ENCODE measurements around the gene HDAC4.

The HDAC4 gene

DNA sequence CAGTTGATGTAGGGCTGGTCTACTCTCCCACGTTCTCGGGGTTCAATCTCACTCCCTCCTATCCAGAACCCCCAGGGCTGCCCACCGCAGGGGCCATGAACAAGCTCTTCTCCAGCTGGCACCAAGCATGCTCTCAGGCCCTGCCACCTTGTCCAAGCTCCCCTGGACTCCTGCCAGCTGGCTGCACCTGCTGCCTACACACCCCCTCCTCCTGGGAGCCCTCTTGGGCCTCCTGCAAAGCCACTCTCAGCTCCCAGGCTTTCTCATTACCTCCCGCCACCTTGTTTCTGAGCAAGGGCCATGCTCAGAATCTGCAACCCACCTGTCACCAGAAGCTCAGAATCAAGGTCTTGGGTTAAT lies 56.0 kb downstream of the HDAC4 start:
- peaks cover 5% of the 10 kb centered on the region for H3K36me3 ChIP-seq (ENCODE audit: control insufficient read depth, insufficient read depth, low read length)
- H3K4me1 ChIP-seq (ENCODE audit: control insufficient read depth, insufficient read depth, low read length) = no peaks in the 10 kb centered on the region
- no peak overlapping the region for H3K9ac ChIP-seq (ENCODE audit: low read depth, low read length)
- no peaks in the 10 kb centered on the region for H3K27me3 ChIP-seq (ENCODE audit: control insufficient read depth, insufficient read depth, low read length)
- no peak overlapping the region for H3K4me3 ChIP-seq (ENCODE audit: low read depth, low read length)
- H3K9me3 ChIP-seq (ENCODE audit: control insufficient read depth, insufficient read depth, low read length) = no peaks in the 10 kb centered on the region

DNA sequence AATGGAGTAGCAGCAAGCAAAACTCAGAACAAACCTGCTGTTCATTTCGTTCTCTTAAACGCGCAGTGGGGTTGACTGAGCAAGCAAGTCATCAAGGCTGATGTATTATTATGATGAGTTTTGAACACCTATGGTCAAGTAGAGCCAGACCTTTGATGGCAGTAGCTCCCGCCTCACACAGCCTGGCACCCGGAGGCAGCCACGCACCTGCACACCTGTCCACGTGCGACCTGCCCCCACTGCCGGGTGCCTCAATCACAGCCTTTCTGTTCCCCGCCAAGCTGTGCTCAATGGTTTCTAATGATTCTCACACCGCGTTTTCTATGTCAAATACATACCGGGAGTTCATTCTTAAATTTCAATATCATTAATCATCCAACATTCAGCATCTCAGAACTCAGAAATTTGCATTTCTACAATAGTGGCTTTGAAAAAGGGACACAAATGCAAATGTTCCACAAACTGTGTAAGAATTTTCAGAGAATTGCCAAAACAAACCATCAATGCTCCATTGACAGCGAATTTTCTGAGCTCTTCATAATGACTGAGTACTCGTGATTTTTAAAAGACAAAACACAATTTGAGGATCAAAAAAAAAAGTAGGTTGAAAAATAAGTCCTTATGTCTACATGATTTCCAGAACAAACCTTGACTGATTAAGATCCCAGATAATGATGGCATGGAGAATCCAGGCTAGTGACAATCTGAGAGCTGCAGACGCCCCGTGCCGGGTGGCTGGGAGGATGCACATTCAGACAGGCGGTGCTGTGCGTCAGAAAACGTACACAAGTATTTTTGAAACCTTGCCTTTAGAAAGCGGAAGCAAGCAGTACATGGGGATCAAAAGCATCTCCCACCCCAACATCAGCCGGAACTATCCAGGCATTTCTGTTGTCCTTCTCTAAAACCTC lies 56.6 kb downstream of the HDAC4 start:
- H3K4me3 ChIP-seq (ENCODE audit: low read depth, low read length) = no peak overlapping the region
- H3K36me3 ChIP-seq (ENCODE audit: control insufficient read depth, insufficient read depth, low read length) = no peaks in the 10 kb centered on the region
- no peaks in the 10 kb centered on the region for H3K27me3 ChIP-seq (ENCODE audit: control insufficient read depth, insufficient read depth, low read length)
- no peaks in the 10 kb centered on the region for H3K9me3 ChIP-seq (ENCODE audit: control insufficient read depth, insufficient read depth, low read length)
- no peak overlapping the region for H3K9ac ChIP-seq (ENCODE audit: low read depth, low read length)
- H3K4me1 ChIP-seq (ENCODE audit: control insufficient read depth, insufficient read depth, low read length) = no peaks in the 10 kb centered on the region

DNA sequence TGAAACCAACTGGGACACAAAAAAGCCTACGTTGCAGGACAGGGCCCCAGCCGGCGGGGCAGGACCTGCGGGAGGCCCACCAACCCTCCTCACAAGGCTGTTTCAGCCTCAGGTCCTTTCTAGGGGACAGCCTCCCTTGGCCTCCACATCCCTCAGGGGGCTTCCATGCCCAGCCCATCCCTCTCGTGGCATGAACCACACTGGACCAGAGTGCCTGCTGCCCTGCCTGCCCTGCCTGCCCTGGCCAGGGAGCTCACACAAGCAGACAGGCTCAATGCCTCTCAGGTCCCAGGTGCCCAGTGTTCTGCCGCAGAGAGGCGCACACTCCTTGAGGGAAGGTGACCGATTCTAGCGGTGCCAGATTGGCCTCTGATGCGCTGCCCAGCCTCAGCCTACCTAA lies 57.4 kb downstream of the HDAC4 start:
- Histone ChIP-seq H3K4me3 (ENCODE audit: low read depth, low read length) (no peak overlapping the region), H3K4me1 (ENCODE audit: control insufficient read depth, insufficient read depth, low read length) (no peaks in the 10 kb centered on the region), H3K9ac (ENCODE audit: low read depth, low read length) (no peak overlapping the region), H3K36me3 (ENCODE audit: control insufficient read depth, insufficient read depth, low read length) (no peaks in the 10 kb centered on the region), H3K9me3 (ENCODE audit: control insufficient read depth, insufficient read depth, low read length) (no peaks in the 10 kb centered on the region), H3K27me3 (ENCODE audit: control insufficient read depth, insufficient read depth, low read length) (no peaks in the 10 kb centered on the region)

- H3K9ac ChIP-seq (ENCODE audit: low read depth, low read length) = no peak overlapping the region
- H3K4me1 ChIP-seq (ENCODE audit: control insufficient read depth, insufficient read depth, low read length) = no peaks in the 10 kb centered on the region
- no peaks in the 10 kb centered on the region for H3K36me3 ChIP-seq (ENCODE audit: control insufficient read depth, insufficient read depth, low read length)
- H3K9me3 ChIP-seq (ENCODE audit: control insufficient read depth, insufficient read depth, low read length) = no peaks in the 10 kb centered on the region
- H3K4me3 ChIP-seq (ENCODE audit: low read depth, low read length) = no peak overlapping the region
- no peaks in the 10 kb centered on the region for H3K27me3 ChIP-seq (ENCODE audit: control insufficient read depth, insufficient read depth, low read length)
These were observed 59.0 kb downstream of the HDAC4 start for GRCh38 chr2:239341840-239342239.

DNA sequence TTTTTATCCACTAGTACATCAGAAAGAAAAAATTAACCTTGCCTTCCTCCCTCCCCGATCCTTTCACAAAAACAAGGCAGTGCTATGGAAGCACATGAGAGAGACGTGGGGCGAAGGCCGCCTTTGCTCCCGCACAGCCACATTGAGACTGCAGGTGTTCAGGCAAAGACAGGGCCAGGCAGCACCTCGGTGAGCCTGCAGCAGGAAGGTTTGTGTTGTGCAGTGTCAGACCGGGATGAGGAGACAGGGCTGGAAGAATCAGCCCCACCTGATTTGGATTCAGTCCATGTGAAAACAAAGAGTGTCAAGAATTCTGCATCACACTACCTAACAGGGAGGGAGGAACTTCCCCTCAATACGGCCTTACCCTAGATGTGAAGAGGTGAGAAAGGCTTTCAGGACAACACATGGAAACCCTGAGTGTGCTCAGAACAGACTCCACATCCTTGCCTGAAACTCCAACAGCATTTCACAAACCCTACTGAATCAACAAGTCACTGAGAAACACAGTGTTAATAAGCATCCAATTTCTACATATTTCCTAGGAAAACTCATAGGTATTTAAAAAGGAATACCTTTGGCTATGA lies 59.6 kb downstream of the HDAC4 start:
- H3K9ac ChIP-seq (ENCODE audit: low read depth, low read length) = no peak overlapping the region
- no peak overlapping the region for H3K4me3 ChIP-seq (ENCODE audit: low read depth, low read length)
- H3K27me3 ChIP-seq (ENCODE audit: control insufficient read depth, insufficient read depth, low read length) = no peaks in the 10 kb centered on the region
- H3K4me1 ChIP-seq (ENCODE audit: control insufficient read depth, insufficient read depth, low read length) = no peaks in the 10 kb centered on the region
- H3K36me3 ChIP-seq (ENCODE audit: control insufficient read depth, insufficient read depth, low read length) = no peaks in the 10 kb centered on the region
- no peaks in the 10 kb centered on the region for H3K9me3 ChIP-seq (ENCODE audit: control insufficient read depth, insufficient read depth, low read length)

DNA sequence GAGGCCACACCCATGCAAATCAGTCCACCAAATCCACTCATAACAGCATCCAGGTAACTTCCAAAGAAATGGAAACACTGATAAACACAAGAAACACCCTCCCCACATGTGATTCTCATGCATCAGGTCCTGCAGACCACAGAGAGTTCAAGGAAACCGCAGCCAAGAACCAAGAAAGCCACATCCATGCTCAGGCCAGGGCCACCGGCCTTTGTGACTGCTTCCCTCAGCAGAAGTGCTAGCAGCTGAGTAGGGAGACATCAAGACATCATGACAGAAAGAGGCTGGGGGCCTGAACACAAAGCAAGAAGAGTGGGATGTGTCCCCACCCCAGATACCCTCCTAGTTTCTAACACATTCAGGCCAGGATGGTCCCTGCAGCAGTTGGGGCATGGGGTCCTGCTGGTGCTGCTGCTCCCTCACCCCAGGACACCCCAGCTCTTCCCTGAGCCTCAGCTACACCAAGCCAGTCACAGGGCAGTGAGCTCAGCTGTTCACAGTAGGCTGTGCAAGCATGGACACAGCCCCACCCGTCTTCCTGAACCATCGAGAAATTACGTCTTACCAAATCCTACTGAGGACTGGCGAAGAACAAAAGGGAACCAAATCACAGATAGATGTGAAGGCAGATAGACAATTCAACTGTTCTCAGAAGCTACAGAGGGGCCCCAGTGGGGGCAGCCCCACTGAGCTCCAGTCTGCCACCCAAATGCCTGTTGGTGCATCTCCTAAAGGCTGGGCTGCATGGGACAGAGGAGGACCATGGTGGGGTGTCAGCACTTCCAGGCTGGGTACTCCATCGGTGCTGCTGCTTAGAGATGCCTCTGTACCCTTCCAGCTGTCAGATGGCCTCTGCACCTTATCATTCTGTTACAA lies 60.9 kb downstream of the HDAC4 start:
- Histone ChIP-seq H3K4me3 (ENCODE audit: low read depth, low read length) (no peak overlapping the region), H3K9ac (ENCODE audit: low read depth, low read length) (no peak overlapping the region), H3K4me1 (ENCODE audit: control insufficient read depth, insufficient read depth, low read length) (no peaks in the 10 kb centered on the region), H3K9me3 (ENCODE audit: control insufficient read depth, insufficient read depth, low read length) (no peaks in the 10 kb centered on the region), H3K27me3 (ENCODE audit: control insufficient read depth, insufficient read depth, low read length) (no peaks in the 10 kb centered on the region), H3K36me3 (ENCODE audit: control insufficient read depth, insufficient read depth, low read length) (no peaks in the 10 kb centered on the region)

- H3K27me3 ChIP-seq (ENCODE audit: control insufficient read depth, insufficient read depth, low read length) = no peaks in the 10 kb centered on the region
- H3K9ac ChIP-seq (ENCODE audit: low read depth, low read length) = no peak overlapping the region
- no peak overlapping the region for H3K4me3 ChIP-seq (ENCODE audit: low read depth, low read length)
- no peaks in the 10 kb centered on the region for H3K9me3 ChIP-seq (ENCODE audit: control insufficient read depth, insufficient read depth, low read length)
- H3K36me3 ChIP-seq (ENCODE audit: control insufficient read depth, insufficient read depth, low read length) = no peaks in the 10 kb centered on the region
- no peaks in the 10 kb centered on the region for H3K4me1 ChIP-seq (ENCODE audit: control insufficient read depth, insufficient read depth, low read length)
These were observed 61.6 kb downstream of the HDAC4 start for GRCh38 chr2:239339241-239339640.

DNA sequence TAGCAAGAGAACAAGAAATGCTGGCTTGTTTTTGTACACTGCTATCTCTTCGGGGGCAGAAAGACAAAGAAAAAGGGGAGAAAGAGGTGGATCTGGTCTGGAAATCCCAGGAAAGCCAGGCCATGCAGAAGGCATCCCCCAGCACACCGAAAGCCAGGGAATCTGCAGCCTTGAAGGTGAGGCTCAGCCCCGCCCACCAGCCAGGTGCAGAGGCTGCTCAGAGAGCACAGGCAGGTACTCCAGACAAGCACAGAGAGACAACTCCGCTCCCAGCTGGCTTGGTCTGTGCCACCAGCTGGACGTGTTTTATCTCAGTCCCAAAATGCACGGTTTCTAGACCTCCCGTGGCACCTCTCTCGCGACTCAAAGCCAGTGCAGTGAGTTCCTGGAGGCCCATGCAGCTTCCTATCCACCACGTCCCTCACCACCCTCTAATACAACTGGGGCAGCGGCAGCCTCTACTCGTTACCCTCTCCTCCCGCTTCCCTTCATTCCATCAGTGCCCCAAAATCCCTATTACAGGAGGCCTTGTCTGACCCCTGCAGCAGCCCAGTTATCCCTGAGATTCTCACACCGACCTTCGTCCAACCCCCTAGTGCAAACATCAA lies 62.8 kb downstream of the HDAC4 start:
- Histone ChIP-seq H3K27me3 (ENCODE audit: control insufficient read depth, insufficient read depth, low read length) (no peaks in the 10 kb centered on the region), H3K4me1 (ENCODE audit: control insufficient read depth, insufficient read depth, low read length) (no peaks in the 10 kb centered on the region), H3K36me3 (ENCODE audit: control insufficient read depth, insufficient read depth, low read length) (no peaks in the 10 kb centered on the region), H3K9ac (ENCODE audit: low read depth, low read length) (no peak overlapping the region), H3K9me3 (ENCODE audit: control insufficient read depth, insufficient read depth, low read length) (no peaks in the 10 kb centered on the region), H3K4me3 (ENCODE audit: low read depth, low read length) (no peak overlapping the region)

GRCh38 chr2:239337122-239337876 lies 63.5 kb downstream of the HDAC4 start:
- Histone ChIP-seq H3K9ac (ENCODE audit: low read depth, low read length) (no peak overlapping the region), H3K36me3 (ENCODE audit: control insufficient read depth, insufficient read depth, low read length) (no peaks in the 10 kb centered on the region)

DNA sequence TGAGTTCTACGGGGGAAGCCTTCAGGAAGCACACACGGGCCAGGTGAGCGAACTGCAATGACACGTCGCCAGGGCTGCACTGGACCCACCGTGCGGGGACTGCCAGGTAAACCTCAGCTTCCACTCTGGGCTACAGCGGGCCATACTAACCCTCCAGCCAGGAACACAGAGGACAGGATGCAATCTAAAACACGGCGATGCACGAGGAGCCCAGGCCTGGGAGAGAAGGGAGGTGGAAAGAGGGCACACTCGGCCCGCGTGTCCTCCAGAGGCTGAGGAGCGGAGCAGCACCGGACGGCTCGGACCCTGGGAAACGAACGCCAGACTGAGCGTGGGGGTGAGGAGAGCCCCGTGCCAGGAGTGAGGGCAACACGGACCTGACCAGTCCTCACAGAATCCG lies 69.3 kb downstream of the HDAC4 start:
- Histone ChIP-seq H3K4me3 (ENCODE audit: low read depth, low read length) (no peak overlapping the region), H3K9ac (ENCODE audit: low read depth, low read length) (no peak overlapping the region), H3K36me3 (ENCODE audit: control insufficient read depth, insufficient read depth, low read length) (no peaks in the 10 kb centered on the region), H3K27me3 (ENCODE audit: control insufficient read depth, insufficient read depth, low read length) (no peaks in the 10 kb centered on the region), H3K4me1 (ENCODE audit: control insufficient read depth, insufficient read depth, low read length) (no peaks in the 10 kb centered on the region), H3K9me3 (ENCODE audit: control insufficient read depth, insufficient read depth, low read length) (no peaks in the 10 kb centered on the region)

More at GRCh38 chr2:239337122-239337876, 63.5 kb downstream of the HDAC4 start:
- Histone ChIP-seq H3K4me3 (ENCODE audit: low read depth, low read length) (no peak overlapping the region), H3K4me1 (ENCODE audit: control insufficient read depth, insufficient read depth, low read length) (no peaks in the 10 kb centered on the region), H3K27me3 (ENCODE audit: control insufficient read depth, insufficient read depth, low read length) (no peaks in the 10 kb centered on the region), H3K9me3 (ENCODE audit: control insufficient read depth, insufficient read depth, low read length) (no peaks in the 10 kb centered on the region)

DNA sequence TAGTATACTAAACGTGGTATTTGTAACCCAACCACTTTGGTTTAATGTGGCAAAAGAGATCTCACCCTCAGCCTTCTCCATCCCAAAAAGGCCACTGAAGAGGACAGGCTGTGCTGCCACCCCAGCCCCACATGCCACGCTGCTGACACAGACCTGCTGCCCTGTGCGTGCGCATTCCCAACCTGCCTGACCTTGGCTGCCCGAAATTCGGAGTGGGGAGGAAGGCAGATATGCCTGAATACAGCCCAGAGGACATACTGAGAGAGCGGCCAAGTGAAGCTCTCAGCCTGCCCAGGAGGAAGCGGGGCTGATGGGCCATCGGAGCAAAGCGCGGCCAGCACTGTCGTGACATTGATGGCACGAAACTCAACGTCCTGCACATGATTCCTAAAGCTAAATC lies 70.0 kb downstream of the HDAC4 start:
- H3K9me3 ChIP-seq (ENCODE audit: control insufficient read depth, insufficient read depth, low read length) = no peaks in the 10 kb centered on the region
- H3K36me3 ChIP-seq (ENCODE audit: control insufficient read depth, insufficient read depth, low read length) = no peaks in the 10 kb centered on the region
- H3K4me1 ChIP-seq (ENCODE audit: control insufficient read depth, insufficient read depth, low read length) = no peaks in the 10 kb centered on the region
- no peak overlapping the region for H3K9ac ChIP-seq (ENCODE audit: low read depth, low read length)
- H3K27me3 ChIP-seq (ENCODE audit: control insufficient read depth, insufficient read depth, low read length) = no peaks in the 10 kb centered on the region
- H3K4me3 ChIP-seq (ENCODE audit: low read depth, low read length) = no peak overlapping the region

Measured in iPS-15b (cell line).